Liver (tissue), 9 donors: ENCODE measurements around the gene DLX5. TPM values are rescaled to one million over a fixed set of nuclear protein-coding genes. Genes with fewer than 3 reads are reported as not detected.

Experiments
- DNase-seq: peaks from one replicate; pipeline ENCODE4 v3.0.0-alpha.2; 2017; ENCODE audit warnings: low spot score
- H3K27ac ChIP-seq, 2 donors: one replicate each; pipeline ENCODE4 v1.7.0; 2013; ENCODE audit warnings: inconsistent platforms in 2 of 2, low read length in 2 of 2, control low read depth in 1 of 2, low read depth in 1 of 2, mild to moderate bottlenecking in 1 of 2
- H3K27me3 ChIP-seq, 4 donors: one replicate each; pipeline versions ENCODE4 v1.6.1 to v1.7.0; 2013; ENCODE audit warnings: low read length in 3 of 4, inconsistent platforms in 1 of 4, mild to moderate bottlenecking in 1 of 4, moderate library complexity in 1 of 4; ENCODE audit not compliant: control insufficient read depth in 4 of 4, insufficient read depth in 4 of 4
- H3K36me3 ChIP-seq, 4 donors: one replicate each; pipeline versions ENCODE4 v1.6.1 to v1.7.0; 2013; ENCODE audit warnings: low read length in 3 of 4, mild to moderate bottlenecking in 3 of 4, low read depth in 1 of 4, moderate library complexity in 1 of 4; ENCODE audit not compliant: control insufficient read depth in 4 of 4, insufficient read depth in 3 of 4
- H3K4me1 ChIP-seq, 4 donors: one replicate each; pipeline versions ENCODE4 v1.6.1 to v1.7.0; 2013; ENCODE audit warnings: low read length in 3 of 4, mild to moderate bottlenecking in 3 of 4, moderate library complexity in 1 of 4; ENCODE audit not compliant: control insufficient read depth in 4 of 4, insufficient read depth in 4 of 4
- H3K4me3 ChIP-seq, 3 donors: one replicate each; pipeline versions ENCODE4 v1.6.1 to v1.7.0; 2013; ENCODE audit warnings: low read length in 3 of 3, control low read depth in 1 of 3, low read depth in 1 of 3, mild to moderate bottlenecking in 1 of 3
- H3K9ac ChIP-seq, 2 donors: one replicate each; pipeline ENCODE4 v1.7.0; 2013; ENCODE audit warnings: low read length in 2 of 2, mild to moderate bottlenecking in 2 of 2, moderate library complexity in 2 of 2, control low read depth in 1 of 2, low read depth in 1 of 2
- H3K9me3 ChIP-seq, 4 donors: one replicate each; pipeline versions ENCODE4 v1.6.1 to v1.7.0; 2013; ENCODE audit warnings: low read length in 3 of 4; ENCODE audit not compliant: control insufficient read depth in 4 of 4
- CTCF ChIP-seq: fragments of 150-350 bp; IDR thresholded peaks from 2 replicates; pipeline ENCODE4 v1.5.1; 2017; ENCODE audit warnings: improper control_type of control experiment, low read depth, low read length; ENCODE audit not compliant: missing input control
- EGR1 ChIP-seq, 2 donors: IDR thresholded peaks; 2 replicates each; pipeline ENCODE4 v1.6.1; 2016 to 2018; ENCODE audit warnings: antibody characterized with exemption in 2 of 2, low read depth in 2 of 2
- FOXA1 ChIP-seq: IDR thresholded peaks from 2 replicates; pipeline ENCODE4 v1.6.1; 2016; ENCODE audit warnings: antibody characterized with exemption
- HNF4G ChIP-seq: IDR thresholded peaks from 2 replicates; pipeline ENCODE4 v1.6.1; 2016; ENCODE audit warnings: antibody characterized with exemption
- JUND ChIP-seq, 2 donors: IDR thresholded peaks; 2 replicates each; pipeline ENCODE4 v1.6.1; 2016; ENCODE audit warnings: antibody characterized with exemption in 2 of 2
- RAD21 ChIP-seq, 2 donors: IDR thresholded peaks; 2 replicates each; pipeline ENCODE4 v1.6.1; 2016; ENCODE audit warnings: antibody characterized with exemption in 2 of 2, mild to moderate bottlenecking in 2 of 2
- REST ChIP-seq: IDR thresholded peaks from 2 replicates; pipeline ENCODE4 v1.6.1; 2016; ENCODE audit warnings: antibody characterized with exemption, mild to moderate bottlenecking
- SP1 ChIP-seq: IDR thresholded peaks from 2 replicates; pipeline ENCODE4 v1.6.1; 2018; ENCODE audit warnings: antibody characterized with exemption, mild to moderate bottlenecking
- TAF1 ChIP-seq: conservative IDR thresholded peaks from 2 replicates; pipeline ENCODE4 v1.6.1; 2016; ENCODE audit warnings: antibody characterized with exemption, mild to moderate bottlenecking
- YY1 ChIP-seq: IDR thresholded peaks from 2 replicates; pipeline ENCODE4 v1.6.1; 2016; ENCODE audit warnings: antibody characterized with exemption, mild to moderate bottlenecking
- ZBTB33 ChIP-seq: IDR thresholded peaks from 2 replicates; pipeline ENCODE4 v1.6.1; 2016; ENCODE audit warnings: antibody characterized with exemption
- WGBS: extraction: QIAGEN DNeasy Blood & Tissue Kit; methylation state at CpG from one replicate; pipeline ENCODE4 v1.1.7; 2013; 5-methylcytosine and 5-hydroxymethylcytosine counted together
- polyA plus RNA-seq, 2 donors: library from polyadenylated mRNA; stranded (reverse) in 1 of 2; unstranded in 1 of 2; fragments of 200-250 nt in 1 of 2; fragments of >200 nt in 1 of 2; fragmentation: Nextera tagmentation in 1 of 2; extraction: Ambion mirVana in 1 of 2; gene quantifications; one replicate each; pipeline versions ENCODE4 v1.2.1 to v1.2.3, GENCODE V29; 2013 to 2015
- total RNA-seq, 2 donors: library from RNA; depleted of rRNA; stranded (reverse); fragments of >200 nt; gene quantifications; one replicate each; pipeline ENCODE4 v1.2.3, GENCODE V29; 2014
- donor health status: healthy.
- donor health status: healthy.
- donor health status: healthy.
- donor health status: healthy.
- donor health status: healthy.

Gene DLX5
- total and polyA plus RNA-seq, 4 donors = not detected

- TF ChIP-seq CTCF (no peak), RAD21 (IDR thresholded peaks at IDR 0.05) (no peak), HNF4G (no peak), FOXA1 (no peak), SP1 (no peak), JUND (IDR thresholded peaks at IDR 0.05) (no peak), REST (no peak), YY1 (no peak), ZBTB33 (no peak), TAF1 (no peak)
- peaks cover 0 to 3% (median 0%) of the 10 kb centered on the region in 4 donors for H3K9me3 ChIP-seq
- H3K4me1 ChIP-seq = peaks cover 0 to 9% (median 3%) of the 10 kb centered on the region in 4 donors
- H3K9ac ChIP-seq = no peak overlapping the region
- WGBS = 9% methylated on average over 21 of the region's 21 CpGs
- H3K27me3 ChIP-seq = peaks cover 7 to 57% (median 28%) of the 10 kb centered on the region in 4 donors
- no peak overlapping the region for H3K27ac ChIP-seq
- no peak overlapping the region for H3K4me3 ChIP-seq
- no peaks in the 10 kb centered on the region for H3K36me3 ChIP-seq
- DNase-seq = no peak
Observed at GRCh38 chr7:97012365-97013133, 12.1 kb downstream of the DLX5 start.

GRCh38 chr7:97011536-97012364 lies 12.9 kb downstream of the DLX5 start:
- H3K36me3 ChIP-seq = no peaks in the 10 kb centered on the region
- 15% methylated on average over 15 of the region's 15 CpGs for WGBS
- no peak overlapping the region for H3K9ac ChIP-seq
- H3K4me3 ChIP-seq = no peak overlapping the region
- H3K27me3 ChIP-seq = peaks cover 5 to 59% (median 26%) of the 10 kb centered on the region in 4 donors
- TF ChIP-seq CTCF = no peak
- no peak for TF ChIP-seq YY1
- TF ChIP-seq SP1 = no peak
- TF ChIP-seq EGR1 (IDR thresholded peaks at IDR 0.05; ENCODE audit: low read depth in 2 of 2) = no peak
- TF ChIP-seq REST = no peak
- peaks cover 1 to 9% (median 4%) of the 10 kb centered on the region in 4 donors for H3K4me1 ChIP-seq
- no peak overlapping the region for H3K27ac ChIP-seq
- peaks cover 0 to 3% (median 0%) of the 10 kb centered on the region in 4 donors for H3K9me3 ChIP-seq
- no peak for DNase-seq
